GM19043 (cell line): ENCODE measurements around the gene VOPP1.
"Not testable (repeated sequence)": the region's sequence is repeated elsewhere in the genome, so short reads cannot be mapped to it uniquely, and the experiment has no call there.

Source experiments
- ATAC-seq: cut with Tn5 transposase; IDR thresholded peaks from one replicate; pipeline ENCODE4 v1.9.1; 2021; ENCODE audit warnings: low read depth; ENCODE audit not compliant: unreplicated experiment

Gene VOPP1

GRCh38 chr7:55515569-55516279 lies 56.6 kb downstream of the VOPP1 start:
- peak; percentile 41 for ATAC-seq

DNA sequence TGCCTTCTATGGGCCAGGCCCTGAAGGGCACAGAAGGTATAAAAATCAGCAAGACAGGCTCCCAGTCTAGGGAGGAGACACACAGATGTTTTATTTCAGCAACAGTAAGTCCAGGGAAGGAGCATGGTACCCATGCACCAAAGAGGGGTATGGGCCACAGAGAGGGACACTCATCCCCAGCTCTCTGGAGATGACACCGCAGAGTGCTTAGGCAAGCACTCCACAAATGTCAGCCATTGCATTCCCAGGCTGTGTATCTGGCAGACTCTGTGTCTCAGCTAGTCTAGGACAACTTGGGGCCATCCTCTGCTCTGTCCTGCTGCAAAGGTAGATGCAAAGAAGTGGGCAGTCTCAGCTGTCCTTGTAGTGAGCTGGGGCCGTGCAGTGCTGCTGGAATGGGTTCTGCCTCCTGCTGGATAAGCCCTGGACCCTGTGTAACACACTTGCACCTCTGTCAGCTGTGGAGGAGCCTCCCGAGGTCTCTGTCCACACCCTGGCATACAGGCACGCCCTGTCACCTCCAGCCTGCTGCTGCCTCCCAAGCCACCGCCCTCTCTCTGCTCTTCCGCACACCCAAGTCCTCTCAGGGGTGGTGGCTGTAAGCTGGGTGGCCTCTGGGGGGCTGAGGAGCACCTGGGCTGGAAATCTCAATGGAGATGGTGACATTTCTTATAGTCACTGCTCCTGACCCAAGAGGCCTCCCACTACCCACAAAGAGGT lies 57.6 kb downstream of the VOPP1 start:
- ATAC-seq = no peak

DNA sequence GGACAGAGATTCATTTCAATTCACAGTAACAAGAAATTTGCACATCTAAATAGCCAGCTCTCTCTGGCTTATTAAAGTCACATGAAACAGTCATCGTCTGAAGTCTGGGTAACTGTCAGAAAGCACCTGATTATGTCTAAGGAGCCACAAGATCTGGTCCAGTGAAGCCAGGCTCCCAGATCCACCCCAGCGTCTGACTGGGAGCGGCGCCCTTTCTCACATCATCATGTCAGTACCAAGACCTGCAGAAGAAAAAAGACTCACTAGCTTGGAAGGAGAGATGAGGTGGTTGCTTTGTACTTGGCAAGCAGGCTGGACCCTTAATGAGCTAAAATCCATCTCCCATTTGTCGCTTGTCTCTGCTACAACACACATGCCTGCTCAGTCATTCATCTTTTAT lies 58.4 kb downstream of the VOPP1 start:
- no peak for ATAC-seq

DNA sequence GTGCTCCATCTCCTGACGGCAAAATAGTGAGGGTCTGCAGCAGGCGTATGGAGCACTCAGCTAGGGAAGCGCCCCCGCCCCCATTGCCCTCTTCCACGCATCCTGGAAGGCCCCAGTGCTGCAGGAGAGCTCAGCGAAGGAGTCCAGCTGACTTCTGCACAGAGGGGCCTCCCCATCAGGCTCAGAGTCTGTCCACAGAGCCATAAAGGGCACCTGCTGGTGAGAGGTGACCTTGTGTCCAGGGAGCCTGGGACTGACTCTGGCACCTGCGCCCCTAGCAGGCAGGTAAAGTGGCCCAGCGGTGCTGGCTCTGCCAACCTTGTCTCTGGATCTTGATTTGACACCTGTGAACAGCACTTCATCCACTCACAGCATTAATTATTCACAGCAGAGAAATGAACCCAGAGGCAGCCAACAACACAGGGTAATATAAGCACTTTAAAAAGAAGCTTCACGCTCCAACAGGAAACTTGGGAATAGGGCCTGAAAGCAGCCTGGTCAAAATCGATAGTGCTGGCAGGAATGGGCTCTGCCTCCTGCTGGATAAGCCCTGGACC lies 59.6 kb downstream of the VOPP1 start:
- no peak for ATAC-seq

DNA sequence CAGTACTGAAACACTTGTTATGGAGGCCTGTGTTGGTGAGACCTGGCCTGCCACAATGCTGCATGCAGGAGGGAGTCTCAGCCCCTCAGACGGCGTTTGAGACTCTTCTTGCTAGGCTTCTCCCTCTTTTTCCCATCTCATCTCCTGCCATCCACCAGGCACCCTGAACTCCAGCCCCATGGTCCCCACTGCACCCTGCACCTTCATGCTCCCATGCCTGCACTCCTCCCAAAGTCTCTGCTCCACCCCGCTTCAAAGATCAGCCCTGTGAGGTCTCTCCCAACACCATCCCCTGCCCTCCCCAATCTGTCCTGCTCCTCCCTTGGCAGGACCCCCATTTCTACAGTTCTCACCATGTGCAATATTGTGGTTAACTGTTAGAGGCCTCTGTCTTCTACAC lies 61.7 kb downstream of the VOPP1 start:
- ATAC-seq = no peak

GRCh38 chr7:55510206-55510605 lies 62.1 kb downstream of the VOPP1 start:
- ATAC-seq = not testable (repeated sequence)

- ATAC-seq = peak; percentile 8
These were observed 63.0 kb downstream of the VOPP1 start for GRCh38 chr7:55509322-55509721.

DNA sequence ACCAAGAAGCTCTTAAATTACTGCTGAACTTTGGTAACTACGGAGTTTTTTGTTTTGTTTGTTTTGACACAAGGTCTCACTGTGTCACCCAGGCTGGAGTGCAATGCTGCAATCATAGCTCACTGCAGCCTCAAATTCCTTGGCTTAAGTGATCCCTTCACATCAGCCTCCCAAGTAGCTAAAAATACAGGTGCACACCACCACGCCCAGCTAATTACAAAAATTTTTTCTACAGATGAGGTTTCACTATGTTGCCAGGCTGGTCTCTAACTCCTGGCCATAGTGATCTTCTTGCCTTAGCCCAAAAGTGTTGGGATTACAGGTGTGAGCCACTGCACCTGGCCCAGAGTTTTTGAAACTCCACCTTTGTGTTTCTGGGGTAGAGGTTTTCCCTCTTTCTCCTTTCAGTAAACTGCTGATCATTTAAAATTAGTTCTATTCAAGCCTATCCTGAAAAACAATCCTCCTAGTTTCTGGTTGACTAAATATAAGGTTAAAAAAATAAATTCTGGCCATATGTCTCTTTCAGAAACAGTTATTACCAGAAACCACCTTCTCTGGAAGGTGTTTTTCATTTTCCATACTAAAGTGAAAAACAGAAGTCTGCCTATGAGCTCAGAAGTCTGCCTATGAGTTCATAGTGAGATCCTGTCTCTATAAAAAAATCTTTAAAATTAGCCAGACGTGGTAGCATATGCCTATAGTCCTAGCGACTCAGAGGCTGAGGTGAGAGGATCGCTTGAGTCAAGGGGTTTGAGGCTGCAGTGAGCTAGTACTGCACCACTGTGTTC lies 63.9 kb downstream of the VOPP1 start:
- peak; percentile 59 for ATAC-seq

GRCh38 chr7:55507743-55508142 lies 64.6 kb downstream of the VOPP1 start:
- ATAC-seq = no peak

GRCh38 chr7:55504967-55505658 lies 67.2 kb downstream of the VOPP1 start:
- ATAC-seq = no peak

- ATAC-seq = no peak
These were observed 68.0 kb downstream of the VOPP1 start for GRCh38 chr7:55504093-55504859.

- no peak for ATAC-seq
These were observed 69.4 kb downstream of the VOPP1 start for GRCh38 chr7:55502858-55503440.

GRCh38 chr7:55502124-55502857 lies 70.0 kb downstream of the VOPP1 start:
- ATAC-seq = no peak

GRCh38 chr7:55501611-55502010 lies 70.7 kb downstream of the VOPP1 start:
- ATAC-seq = no peak

GRCh38 chr7:55500117-55500756 lies 72.1 kb downstream of the VOPP1 start:
- ATAC-seq = no peak

- ATAC-seq = no peak
These were observed 72.7 kb downstream of the VOPP1 start for GRCh38 chr7:55499591-55499990.

DNA sequence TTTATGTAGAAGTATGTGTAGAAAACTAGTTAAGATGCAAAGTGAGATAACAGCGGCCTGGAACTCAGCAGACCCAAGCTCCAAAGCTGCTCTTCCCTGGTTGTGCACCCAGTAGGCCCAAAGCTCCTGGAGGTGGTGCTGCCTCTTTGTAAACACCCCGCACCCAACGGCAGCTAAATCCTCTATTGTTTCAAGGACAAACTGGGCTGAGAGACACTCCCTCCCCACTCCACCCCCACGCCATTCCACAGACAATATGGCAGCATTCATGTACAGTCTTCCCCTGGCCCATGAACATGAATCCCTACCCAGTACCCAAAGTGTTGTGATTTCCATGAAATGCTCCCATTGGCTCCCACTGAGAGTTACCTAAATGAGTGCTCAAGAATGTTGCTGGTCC lies 73.5 kb downstream of the VOPP1 start:
- ATAC-seq = no peak

GRCh38 chr7:55498142-55498541 lies 74.2 kb downstream of the VOPP1 start:
- no peak for ATAC-seq
